ENCODE data around the gene UROS. TPM values are rescaled to one million over a fixed set of nuclear protein-coding genes. Genes with fewer than 3 reads are reported as not detected.

UROS gene
- total RNA-seq, 1 donor, result 90.5 TPM

DNA sequence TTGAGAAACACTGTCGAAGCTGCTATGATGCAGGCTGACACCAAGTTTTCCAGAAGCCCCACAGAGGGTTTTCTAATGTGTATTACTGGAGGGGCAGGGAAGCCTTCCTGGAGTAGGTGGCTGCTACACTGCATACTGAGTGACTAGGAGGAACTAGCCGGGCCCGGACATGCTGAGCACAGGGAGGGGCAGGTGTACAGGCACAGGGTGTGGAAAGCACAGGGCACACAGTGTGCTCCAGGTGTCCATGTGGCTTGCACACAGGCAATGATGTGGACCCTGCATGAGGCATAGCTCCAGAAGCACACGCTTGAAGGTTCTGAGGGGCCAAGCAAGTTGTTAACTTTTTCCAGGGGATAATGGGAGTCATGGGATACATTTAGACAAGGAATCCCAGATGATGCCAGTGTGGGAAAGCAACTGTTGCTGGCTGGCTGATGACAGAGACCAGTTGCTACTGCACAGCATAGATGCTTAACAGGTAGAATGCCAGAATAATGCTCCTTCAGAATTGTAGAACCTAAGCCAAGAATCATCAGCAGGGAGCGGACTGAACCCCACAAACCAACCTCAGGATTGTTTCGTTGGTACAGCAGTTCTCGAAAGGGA, 43.5 kb upstream of the UROS start:
- Histone ChIP-seq H3K27me3 (ENCODE audit: insufficient read depth, low read length) (no peaks in the 10 kb centered on the region), H3K4me3 (ENCODE audit: insufficient read depth, low read length) (no peak overlapping the region), H3K4me2 (ENCODE audit: insufficient read depth, low read length) (no peak overlapping the region), H3K36me3 (ENCODE audit: insufficient read depth, low read length) (peaks cover 18% of the 10 kb centered on the region), H2AFZ (ENCODE audit: low read length) (no peak overlapping the region), H3K27ac (ENCODE audit: low read depth, low read length) (no peak overlapping the region), H4K20me1 (ENCODE audit: insufficient read depth, low read length) (peaks cover 7% of the 10 kb centered on the region), H3K79me2 (ENCODE audit: insufficient read depth, low read length) (no peaks in the 10 kb centered on the region), H3K4me1 (ENCODE audit: insufficient read depth, low read length) (no peaks in the 10 kb centered on the region), H3K9me3 (ENCODE audit: low read depth, low read length) (no peaks in the 10 kb centered on the region)
- no peak for DNase-seq (ENCODE audit: insufficient read length, low spot score, missing footprints)
- TF ChIP-seq, protein P1, sequence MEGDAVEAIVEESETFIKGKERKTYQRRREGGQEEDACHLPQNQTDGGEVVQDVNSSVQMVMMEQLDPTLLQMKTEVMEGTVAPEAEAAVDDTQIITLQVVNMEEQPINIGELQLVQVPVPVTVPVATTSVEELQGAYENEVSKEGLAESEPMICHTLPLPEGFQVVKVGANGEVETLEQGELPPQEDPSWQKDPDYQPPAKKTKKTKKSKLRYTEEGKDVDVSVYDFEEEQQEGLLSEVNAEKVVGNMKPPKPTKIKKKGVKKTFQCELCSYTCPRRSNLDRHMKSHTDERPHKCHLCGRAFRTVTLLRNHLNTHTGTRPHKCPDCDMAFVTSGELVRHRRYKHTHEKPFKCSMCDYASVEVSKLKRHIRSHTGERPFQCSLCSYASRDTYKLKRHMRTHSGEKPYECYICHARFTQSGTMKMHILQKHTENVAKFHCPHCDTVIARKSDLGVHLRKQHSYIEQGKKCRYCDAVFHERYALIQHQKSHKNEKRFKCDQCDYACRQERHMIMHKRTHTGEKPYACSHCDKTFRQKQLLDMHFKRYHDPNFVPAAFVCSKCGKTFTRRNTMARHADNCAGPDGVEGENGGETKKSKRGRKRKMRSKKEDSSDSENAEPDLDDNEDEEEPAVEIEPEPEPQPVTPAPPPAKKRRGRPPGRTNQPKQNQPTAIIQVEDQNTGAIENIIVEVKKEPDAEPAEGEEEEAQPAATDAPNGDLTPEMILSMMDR (IDR thresholded peaks at IDR 0.05; ENCODE audit: extremely low read depth, low read depth, low read length), result no peak

GRCh38 chr10:125865120-125865519, 42.1 kb upstream of the UROS start:
- TF ChIP-seq, protein P1 (IDR thresholded peaks at IDR 0.05; ENCODE audit: extremely low read depth, low read depth, low read length), result no peak
- no peaks in the 10 kb centered on the region for H3K4me1 ChIP-seq (ENCODE audit: insufficient read depth, low read length)

GRCh38 chr10:125859128-125859817, 36.2 kb upstream of the UROS start:
- no peaks in the 10 kb centered on the region for H3K4me1 ChIP-seq (ENCODE audit: insufficient read depth, low read length)
- no peaks in the 10 kb centered on the region for H3K9me3 ChIP-seq (ENCODE audit: low read depth, low read length)
- no peak overlapping the region for H3K4me3 ChIP-seq (ENCODE audit: insufficient read depth, low read length)
- H3K36me3 ChIP-seq (ENCODE audit: insufficient read depth, low read length), result peaks cover 28% of the 10 kb centered on the region
- no peak overlapping the region for H3K4me2 ChIP-seq (ENCODE audit: insufficient read depth, low read length)
- no peak for DNase-seq (ENCODE audit: insufficient read length, low spot score, missing footprints)
- no peaks in the 10 kb centered on the region for H4K20me1 ChIP-seq (ENCODE audit: insufficient read depth, low read length)
- H3K27ac ChIP-seq (ENCODE audit: low read depth, low read length), result no peak overlapping the region
- H3K27me3 ChIP-seq (ENCODE audit: insufficient read depth, low read length), result no peaks in the 10 kb centered on the region
- H2AFZ ChIP-seq (ENCODE audit: low read length), result no peak overlapping the region
- TF ChIP-seq, protein P1 (IDR thresholded peaks at IDR 0.05; ENCODE audit: extremely low read depth, low read depth, low read length), result no peak
- no peaks in the 10 kb centered on the region for H3K79me2 ChIP-seq (ENCODE audit: insufficient read depth, low read length)

More at GRCh38 chr10:125865120-125865519, 42.1 kb upstream of the UROS start:
- H3K4me3 ChIP-seq (ENCODE audit: insufficient read depth, low read length), result no peak overlapping the region
- H3K27me3 ChIP-seq (ENCODE audit: insufficient read depth, low read length), result no peaks in the 10 kb centered on the region
- no peak for DNase-seq (ENCODE audit: insufficient read length, low spot score, missing footprints)
- H4K20me1 ChIP-seq (ENCODE audit: insufficient read depth, low read length), result peaks cover 3% of the 10 kb centered on the region
- H3K9me3 ChIP-seq (ENCODE audit: low read depth, low read length), result no peaks in the 10 kb centered on the region
- no peak overlapping the region for H3K4me2 ChIP-seq (ENCODE audit: insufficient read depth, low read length)
- H3K36me3 ChIP-seq (ENCODE audit: insufficient read depth, low read length), result peaks cover 19% of the 10 kb centered on the region
- H2AFZ ChIP-seq (ENCODE audit: low read length), result no peak overlapping the region
- H3K79me2 ChIP-seq (ENCODE audit: insufficient read depth, low read length), result no peaks in the 10 kb centered on the region
- no peak overlapping the region for H3K27ac ChIP-seq (ENCODE audit: low read depth, low read length)

DNA sequence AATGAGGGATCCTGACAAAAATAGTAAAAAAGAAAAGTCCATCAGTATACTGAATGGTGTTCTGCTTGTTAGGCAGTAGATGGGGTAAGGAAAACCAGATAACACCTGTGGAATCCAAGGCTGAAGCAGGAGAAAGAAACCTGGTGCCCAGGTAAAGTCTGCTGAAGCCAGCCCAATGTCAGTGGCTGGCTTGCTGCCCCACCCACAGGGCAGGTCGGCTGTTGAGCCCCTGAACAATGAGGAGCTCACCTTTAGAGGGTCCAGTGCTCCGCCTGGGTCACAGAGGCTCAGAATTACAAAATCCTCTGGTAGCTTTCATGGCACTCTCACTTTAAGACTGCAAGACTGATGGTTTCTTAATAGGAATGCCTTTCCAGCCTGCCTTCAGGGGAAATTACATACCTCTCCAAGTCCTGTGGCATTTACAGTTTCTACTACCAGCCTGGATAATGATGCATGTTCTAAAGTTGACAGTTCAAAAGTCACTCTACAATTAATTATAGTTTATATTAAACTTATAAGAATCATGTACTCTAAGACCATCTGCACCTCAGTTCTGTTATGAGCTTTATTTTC, 34.2 kb upstream of the UROS start:
- no peak overlapping the region for H3K4me3 ChIP-seq (ENCODE audit: insufficient read depth, low read length)
- peaks cover 36% of the 10 kb centered on the region for H3K36me3 ChIP-seq (ENCODE audit: insufficient read depth, low read length)
- H3K27ac ChIP-seq (ENCODE audit: low read depth, low read length), result no peak overlapping the region
- H3K79me2 ChIP-seq (ENCODE audit: insufficient read depth, low read length), result no peaks in the 10 kb centered on the region
- H3K9me3 ChIP-seq (ENCODE audit: low read depth, low read length), result no peaks in the 10 kb centered on the region
- no peak for DNase-seq (ENCODE audit: insufficient read length, low spot score, missing footprints)
- no peaks in the 10 kb centered on the region for H3K27me3 ChIP-seq (ENCODE audit: insufficient read depth, low read length)
- H2AFZ ChIP-seq (ENCODE audit: low read length), result no peak overlapping the region
- H4K20me1 ChIP-seq (ENCODE audit: insufficient read depth, low read length), result no peaks in the 10 kb centered on the region
- TF ChIP-seq, protein P1 (IDR thresholded peaks at IDR 0.05; ENCODE audit: extremely low read depth, low read depth, low read length), result no peak
- H3K4me1 ChIP-seq (ENCODE audit: insufficient read depth, low read length), result no peaks in the 10 kb centered on the region
- H3K4me2 ChIP-seq (ENCODE audit: insufficient read depth, low read length), result no peak overlapping the region
